Measurements from ENCODE around the gene CDK14.

- TF ChIP-seq CTCF (IDR thresholded peaks at IDR 0.05; ENCODE audit: extremely low read depth in 1 of 2, insufficient read depth in 1 of 2, low read depth in 1 of 2, low read length in 2 of 2) (no peak), POLR2AphosphoS5 (IDR thresholded peaks at IDR 0.05; ENCODE audit: insufficient read depth, low read depth, low read length) (no peak), GATA2 (IDR thresholded peaks at IDR 0.05; ENCODE audit: insufficient read depth, insufficient read length, low read depth, low read length) (no peak), POLR2A (IDR thresholded peaks at IDR 0.05; ENCODE audit: low read depth, low read length) (no peak), JUN (IDR thresholded peaks at IDR 0.05; ENCODE audit: borderline replicate concordance, insufficient read depth, insufficient read length, low read depth) (no peak), MAX (IDR thresholded peaks at IDR 0.05; ENCODE audit: insufficient read depth, insufficient read length) (no peak), MYC (IDR thresholded peaks at IDR 0.05; ENCODE audit: low read depth, low read length) (no peak), FOS (IDR thresholded peaks at IDR 0.05; ENCODE audit: borderline replicate concordance, insufficient read depth, low read length) (no peak), EZH2 (IDR thresholded peaks at IDR 0.05; ENCODE audit: borderline replicate concordance, low read depth, low read length, severe bottlenecking) (no peak)
Observed at GRCh38 chr7:90701021-90701420, 104.9 kb downstream of the CDK14 start.
